Measurements from ENCODE around the gene FIBIN. TPM values are rescaled to one million over a fixed set of nuclear protein-coding genes. Genes with fewer than 3 reads are reported as not detected.
"Not testable (repeated sequence)": the region's sequence is repeated elsewhere in the genome, so short reads cannot be mapped to it uniquely, and the experiment has no call there.

The FIBIN gene
- total RNA-seq, 2 experiments from 2014 or later: not detected

DNA sequence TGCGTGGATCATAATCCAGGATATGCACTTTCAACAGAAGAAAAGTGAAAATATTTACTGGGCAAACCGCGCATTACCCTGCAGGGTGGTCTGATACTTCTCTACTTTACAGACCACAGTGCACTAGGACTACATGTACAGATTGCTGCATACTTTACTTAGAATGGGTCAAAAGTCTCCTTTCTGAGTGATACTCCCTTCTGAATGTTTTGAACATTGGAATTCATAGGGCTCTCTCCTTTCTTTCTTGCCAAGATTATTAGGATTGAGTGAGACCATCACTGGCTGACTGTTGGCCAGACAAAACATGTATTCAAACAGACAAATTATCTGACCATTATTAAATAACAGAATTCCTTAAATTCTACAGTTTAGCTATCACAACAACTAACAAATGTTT, 6.6 kb upstream of the FIBIN start:
- CTCF ChIA-PET: no interaction called here
- Mint-ChIP-seq H3K27ac (no peak overlapping the region), H3K9me3 (ENCODE audit: insufficient read depth) (no peaks in the 10 kb centered on the region), H3K36me3 (ENCODE audit: low read depth) (no peaks in the 10 kb centered on the region), H3K4me3 (no peak overlapping the region), H3K4me1 (ENCODE audit: low read depth) (no peaks in the 10 kb centered on the region), H3K27me3 (ENCODE audit: low read depth) (no peaks in the 10 kb centered on the region)
- no peak for DNase-seq
- POLR2A ChIA-PET: no interaction called here
- ATAC-seq: no peak

DNA sequence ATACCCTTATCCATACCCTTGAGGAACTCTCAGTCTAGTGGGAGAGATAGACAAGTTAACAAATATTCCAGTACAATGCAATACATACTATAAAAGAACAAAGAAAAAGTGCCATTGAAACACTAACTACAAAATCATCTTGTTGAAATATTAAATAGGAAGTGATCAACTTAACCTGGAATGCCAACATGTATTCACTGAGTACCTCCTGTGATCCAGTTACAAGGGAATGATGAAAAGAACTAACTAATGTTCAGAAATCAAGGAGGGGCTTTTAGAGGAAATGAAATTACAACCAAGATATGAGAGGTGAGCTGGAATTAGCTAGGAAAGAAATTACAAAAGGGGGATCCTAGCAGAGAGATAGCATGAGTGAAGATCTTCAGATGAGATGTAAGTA, 6.2 kb upstream of the FIBIN start:
- no peak for DNase-seq
- no peak for ATAC-seq
- CTCF ChIA-PET: no interaction called here
- Mint-ChIP-seq H3K4me1 (ENCODE audit: low read depth) (no peaks in the 10 kb centered on the region), H3K4me3 (no peak overlapping the region), H3K36me3 (ENCODE audit: low read depth) (no peaks in the 10 kb centered on the region), H3K9me3 (ENCODE audit: insufficient read depth) (no peaks in the 10 kb centered on the region), H3K27me3 (ENCODE audit: low read depth) (no peaks in the 10 kb centered on the region), H3K27ac (no peak overlapping the region)
- POLR2A ChIA-PET: no interaction called here

DNA sequence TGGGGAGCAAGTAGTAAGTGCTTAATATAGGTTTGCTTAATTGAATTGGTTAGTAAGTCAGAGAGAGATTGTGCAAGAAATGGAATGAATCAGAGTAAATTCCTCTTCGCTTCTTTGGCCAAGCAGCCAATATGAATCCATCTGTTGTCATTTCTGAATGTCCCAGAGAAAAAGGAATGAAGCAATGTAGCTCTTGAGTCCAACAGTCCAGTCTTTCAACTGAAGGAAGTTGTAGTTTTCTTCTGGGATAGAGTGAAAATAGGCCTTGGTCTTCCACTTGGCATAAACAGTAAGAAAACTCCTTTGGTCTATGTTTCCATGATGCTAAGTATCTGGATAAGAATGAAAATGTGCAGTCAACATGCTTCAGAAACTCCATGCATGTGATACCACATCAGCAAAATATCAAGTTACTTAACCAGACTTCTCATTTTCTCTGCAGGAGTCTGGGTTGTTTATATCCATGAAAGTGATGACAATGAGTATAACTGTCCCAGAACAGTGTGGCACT, 1.8 kb upstream of the FIBIN start:
- Mint-ChIP-seq H3K36me3 (ENCODE audit: low read depth) (no peaks in the 10 kb centered on the region), H3K4me3 (no peak overlapping the region), H3K9me3 (ENCODE audit: insufficient read depth) (peaks cover 3% of the 10 kb centered on the region), H3K27ac (no peak overlapping the region), H3K27me3 (ENCODE audit: low read depth) (no peaks in the 10 kb centered on the region), H3K4me1 (ENCODE audit: low read depth) (no peaks in the 10 kb centered on the region)
- DNase-seq (no peak), ATAC-seq (no peak)
- POLR2A ChIA-PET: no interaction called here
- CTCF ChIA-PET: no interaction called here

DNA sequence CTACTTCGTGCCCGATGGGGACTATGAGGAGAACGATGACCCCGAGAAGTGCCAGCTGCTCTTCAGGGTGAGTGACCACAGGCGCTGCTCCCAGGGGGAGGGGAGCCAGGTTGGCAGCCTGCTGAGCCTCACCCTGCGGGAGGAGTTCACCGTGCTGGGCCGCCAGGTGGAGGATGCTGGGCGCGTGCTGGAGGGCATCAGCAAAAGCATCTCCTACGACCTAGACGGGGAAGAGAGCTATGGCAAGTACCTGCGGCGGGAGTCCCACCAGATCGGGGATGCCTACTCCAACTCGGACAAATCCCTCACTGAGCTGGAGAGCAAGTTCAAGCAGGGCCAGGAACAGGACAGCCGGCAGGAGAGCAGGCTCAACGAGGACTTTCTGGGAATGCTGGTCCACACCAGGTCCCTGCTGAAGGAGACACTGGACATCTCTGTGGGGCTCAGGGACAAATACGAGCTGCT, 751 bp downstream of the FIBIN start:
- Mint-ChIP-seq H3K36me3 (ENCODE audit: low read depth) (no peaks in the 10 kb centered on the region), H3K9me3 (ENCODE audit: insufficient read depth) (peaks cover 3% of the 10 kb centered on the region), H3K27me3 (ENCODE audit: low read depth) (no peaks in the 10 kb centered on the region), H3K4me3 (no peak overlapping the region), H3K27ac (no peak overlapping the region), H3K4me1 (ENCODE audit: low read depth) (no peaks in the 10 kb centered on the region)
- CTCF ChIA-PET: no interaction called here
- POLR2A ChIA-PET: no interaction called here
- DNase-seq (no peak), ATAC-seq (no peak)

DNA sequence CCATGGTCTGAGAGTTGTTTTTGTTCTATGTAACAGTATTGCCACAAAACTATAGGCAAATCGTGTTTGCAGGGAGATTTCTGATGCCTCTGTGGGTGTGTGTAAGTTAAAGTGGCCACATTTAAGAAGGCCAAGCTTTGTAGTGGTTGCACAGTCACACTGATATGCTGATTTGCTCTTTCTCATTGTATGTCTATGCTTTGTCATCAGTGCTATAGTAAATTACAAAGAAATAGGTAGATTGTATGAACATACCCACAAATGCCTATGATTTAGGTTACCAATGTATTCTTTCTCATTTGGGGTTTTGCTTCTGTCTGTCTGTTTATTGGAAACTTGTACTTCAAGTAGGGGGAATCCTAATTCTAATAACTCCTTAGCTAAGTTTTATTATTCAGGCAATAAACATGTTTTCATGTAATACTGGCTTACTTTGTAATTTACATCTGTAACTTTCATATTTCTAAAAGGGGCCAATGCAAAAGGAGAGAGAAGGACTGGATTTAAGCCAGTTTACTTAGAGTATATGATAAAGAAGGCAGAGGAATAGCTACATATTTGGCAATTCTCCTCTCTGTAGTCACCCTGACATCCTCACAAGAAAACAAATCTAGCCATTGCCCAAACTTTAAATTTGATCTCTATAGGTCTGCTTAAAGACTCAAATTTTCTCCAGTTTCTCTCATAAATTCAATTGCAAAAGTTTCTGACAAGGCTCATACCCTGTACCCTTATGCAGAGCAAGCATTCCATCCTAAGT, 2.0 kb downstream of the FIBIN start:
- no peak overlapping the region for H3K27ac Mint-ChIP-seq
- no peak for ATAC-seq
- CTCF ChIA-PET: no interaction called here
- H3K9me3 Mint-ChIP-seq (ENCODE audit: insufficient read depth): peaks cover 3% of the 10 kb centered on the region
- no peaks in the 10 kb centered on the region for H3K27me3 Mint-ChIP-seq (ENCODE audit: low read depth)
- no peak overlapping the region for H3K4me3 Mint-ChIP-seq
- no peaks in the 10 kb centered on the region for H3K36me3 Mint-ChIP-seq (ENCODE audit: low read depth)
- no peak for DNase-seq
- H3K4me1 Mint-ChIP-seq (ENCODE audit: low read depth): no peaks in the 10 kb centered on the region
- POLR2A ChIA-PET: no interaction called here

DNA sequence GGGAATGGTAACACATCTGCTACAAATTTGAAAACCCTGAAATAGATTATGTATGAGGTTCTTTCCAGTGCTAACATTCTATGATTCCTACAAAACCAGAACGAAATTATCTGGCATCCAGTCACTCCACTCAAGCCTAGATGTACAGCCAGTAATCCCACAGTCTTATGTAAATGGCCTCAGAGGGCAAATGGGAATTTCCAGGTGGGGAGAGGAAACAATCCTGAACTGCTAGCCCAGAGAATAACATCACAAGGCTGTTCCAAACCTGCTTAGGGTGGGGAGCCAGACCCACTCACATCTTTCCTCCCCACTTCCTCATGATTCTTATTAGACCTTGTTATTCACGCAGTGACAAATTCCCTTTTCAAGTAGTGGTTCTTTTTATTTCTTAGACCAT, 3.5 kb downstream of the FIBIN start:
- DNase-seq (no peak), ATAC-seq (no peak)
- ChIA-PET CTCF (no interaction called here), POLR2A (no interaction called here)
- H3K4me3 Mint-ChIP-seq: no peak overlapping the region
- H3K4me1 Mint-ChIP-seq (ENCODE audit: low read depth): no peaks in the 10 kb centered on the region
- H3K27me3 Mint-ChIP-seq (ENCODE audit: low read depth): no peaks in the 10 kb centered on the region
- H3K9me3 Mint-ChIP-seq (ENCODE audit: insufficient read depth): peaks cover 3% of the 10 kb centered on the region
- no peak overlapping the region for H3K27ac Mint-ChIP-seq
- H3K36me3 Mint-ChIP-seq (ENCODE audit: low read depth): no peaks in the 10 kb centered on the region

DNA sequence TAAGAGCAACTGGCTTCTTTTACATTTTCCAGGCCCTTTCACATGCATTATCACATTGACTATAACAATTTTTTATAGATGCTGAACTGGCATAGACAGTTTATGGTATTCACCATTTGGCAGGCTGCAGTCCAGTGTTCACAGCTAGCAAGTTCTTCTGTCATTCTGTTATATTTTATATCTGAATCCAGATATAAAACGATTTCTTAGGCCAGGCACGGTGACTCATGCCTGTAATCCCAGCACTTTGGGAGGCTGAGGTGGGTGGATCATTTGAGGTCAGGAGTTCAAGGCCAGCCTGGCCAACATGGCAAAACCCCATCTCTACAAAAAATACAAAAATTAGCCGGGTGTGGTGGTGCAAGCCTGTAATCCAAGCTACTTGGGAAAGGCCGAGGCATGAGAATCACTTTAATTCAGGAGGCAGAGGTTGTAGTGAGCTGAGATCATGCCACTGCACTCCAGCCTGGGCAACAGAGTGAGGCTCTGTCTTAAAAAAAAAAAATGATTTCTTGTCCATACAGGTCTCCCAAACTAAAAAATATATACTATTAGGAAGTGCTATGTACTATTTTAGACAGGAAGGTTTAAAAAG, 7.3 kb downstream of the FIBIN start:
- H3K4me1 Mint-ChIP-seq (ENCODE audit: low read depth); H3K36me3 Mint-ChIP-seq (ENCODE audit: low read depth); DNase-seq; CTCF ChIA-PET; H3K27ac Mint-ChIP-seq; H3K9me3 Mint-ChIP-seq (ENCODE audit: insufficient read depth); H3K27me3 Mint-ChIP-seq (ENCODE audit: low read depth); ATAC-seq; H3K4me3 Mint-ChIP-seq; POLR2A ChIA-PET: not testable (repeated sequence)

DNA sequence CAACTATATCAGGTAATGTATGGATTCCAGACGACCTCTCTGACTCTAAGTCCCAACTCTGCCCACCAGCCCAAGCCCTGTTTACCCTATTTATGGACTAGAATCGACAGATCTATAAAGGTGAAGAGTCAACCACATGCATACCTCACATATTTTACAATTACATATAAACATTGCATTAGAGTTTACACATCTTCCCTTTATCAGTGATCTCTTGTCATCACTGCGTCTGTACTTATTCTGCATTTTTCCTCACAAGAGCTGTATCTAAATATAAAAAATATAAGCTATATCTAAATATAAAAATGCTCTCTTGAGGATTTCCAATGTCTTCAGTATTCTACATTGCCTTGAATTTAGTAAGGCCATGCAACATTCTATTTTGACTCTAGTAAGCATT, 8.5 kb downstream of the FIBIN start:
- ATAC-seq (no peak), DNase-seq (no peak)
- no peak overlapping the region for H3K4me3 Mint-ChIP-seq
- CTCF ChIA-PET: no interaction called here
- H3K9me3 Mint-ChIP-seq (ENCODE audit: insufficient read depth): no peaks in the 10 kb centered on the region
- POLR2A ChIA-PET: no interaction called here
- H3K27ac Mint-ChIP-seq: no peak overlapping the region
- no peaks in the 10 kb centered on the region for H3K36me3 Mint-ChIP-seq (ENCODE audit: low read depth)
- H3K27me3 Mint-ChIP-seq (ENCODE audit: low read depth): no peaks in the 10 kb centered on the region
- H3K4me1 Mint-ChIP-seq (ENCODE audit: low read depth): no peaks in the 10 kb centered on the region

DNA sequence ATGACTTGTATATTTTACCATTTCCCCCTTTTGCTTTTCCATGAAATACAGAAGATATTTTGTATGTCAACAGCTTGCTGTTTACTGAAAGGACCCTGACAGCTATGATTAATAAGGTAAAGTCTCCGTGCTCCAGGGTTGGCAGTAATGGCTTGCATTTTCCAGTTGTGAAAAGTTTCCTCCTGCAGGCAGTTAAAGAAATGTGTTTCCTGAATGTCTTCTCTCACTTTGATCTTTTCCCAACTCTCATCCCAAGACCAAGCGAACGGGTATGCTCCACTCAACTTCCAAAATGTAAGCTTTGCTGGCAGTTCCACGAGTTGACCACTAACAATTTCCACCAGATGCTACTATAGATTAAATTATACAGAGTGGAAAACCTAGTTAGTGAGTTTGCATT, 8.9 kb downstream of the FIBIN start:
- ChIA-PET POLR2A (no interaction called here), CTCF (no interaction called here)
- no peak overlapping the region for H3K27ac Mint-ChIP-seq
- ATAC-seq (no peak), DNase-seq (no peak)
- H3K4me3 Mint-ChIP-seq: no peak overlapping the region
- no peaks in the 10 kb centered on the region for H3K9me3 Mint-ChIP-seq (ENCODE audit: insufficient read depth)
- H3K36me3 Mint-ChIP-seq (ENCODE audit: low read depth): no peaks in the 10 kb centered on the region
- H3K27me3 Mint-ChIP-seq (ENCODE audit: low read depth): no peaks in the 10 kb centered on the region
- H3K4me1 Mint-ChIP-seq (ENCODE audit: low read depth): no peaks in the 10 kb centered on the region

DNA sequence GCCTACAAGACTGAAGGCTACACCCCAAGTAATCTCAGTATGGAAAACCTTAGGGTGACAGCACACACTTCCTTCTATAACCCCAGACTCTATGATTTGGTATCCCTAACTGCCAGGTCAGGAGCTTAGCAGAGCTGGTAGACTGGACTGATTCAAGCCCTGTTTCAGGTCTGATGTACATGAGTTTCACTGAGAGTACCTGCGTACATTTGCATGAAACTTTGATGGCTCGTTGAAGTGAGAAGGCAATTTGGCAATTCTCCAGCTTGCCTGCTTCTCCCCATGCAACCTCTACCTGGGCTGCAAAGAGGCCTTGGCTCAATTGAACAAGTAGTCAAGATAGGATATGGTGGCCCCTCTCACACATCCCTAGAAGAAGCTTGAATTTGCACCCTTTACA, 10.2 kb downstream of the FIBIN start:
- no peak overlapping the region for H3K4me3 Mint-ChIP-seq

DNA sequence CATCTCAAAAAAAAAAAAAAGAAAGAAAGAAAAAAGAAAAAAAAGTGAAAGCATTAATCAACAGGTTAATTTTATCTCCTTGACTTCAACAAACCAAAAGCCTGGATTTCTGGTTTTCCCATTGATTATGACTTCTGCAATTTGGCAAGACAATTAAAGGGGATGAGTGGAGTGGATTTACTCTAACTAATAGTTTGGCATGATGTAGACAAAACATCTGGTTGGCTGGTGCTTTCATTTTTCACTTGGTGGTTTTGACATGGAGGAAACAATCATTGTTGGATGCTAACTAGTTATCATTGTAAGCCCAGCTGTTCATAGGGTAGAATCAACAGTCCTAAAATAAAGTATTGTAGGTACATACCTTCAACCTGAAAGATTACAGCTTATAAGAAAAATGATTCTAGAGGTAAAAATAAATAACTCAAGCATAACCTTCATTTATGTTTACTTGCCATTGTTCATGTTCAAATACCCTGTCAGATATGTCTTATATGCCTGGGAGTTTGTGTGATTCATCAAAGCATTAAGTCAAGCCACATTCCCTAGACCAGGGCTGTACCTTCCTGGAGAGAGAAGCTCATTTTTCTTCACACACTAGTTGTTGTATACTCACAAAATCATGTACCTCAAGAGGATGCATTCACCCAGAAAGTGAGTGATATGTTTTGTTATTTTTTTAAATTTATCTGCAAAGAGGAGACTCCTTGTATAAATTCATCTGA, 15.1 kb downstream of the FIBIN start:
- Mint-ChIP-seq H3K9me3 (ENCODE audit: insufficient read depth) (no peaks in the 10 kb centered on the region), H3K4me3 (no peak overlapping the region), H3K36me3 (ENCODE audit: low read depth) (no peaks in the 10 kb centered on the region), H3K4me1 (ENCODE audit: low read depth) (no peaks in the 10 kb centered on the region), H3K27me3 (ENCODE audit: low read depth) (no peaks in the 10 kb centered on the region), H3K27ac (no peak overlapping the region)
- DNase-seq (no peak), ATAC-seq (no peak)
- CTCF ChIA-PET: no interaction called here
- POLR2A ChIA-PET: no interaction called here

More for the DNA sequence above, 10.2 kb downstream of the FIBIN start:
- ChIA-PET CTCF (no interaction called here), POLR2A (no interaction called here)
- Mint-ChIP-seq H3K27me3 (ENCODE audit: low read depth) (no peaks in the 10 kb centered on the region), H3K4me1 (ENCODE audit: low read depth) (no peaks in the 10 kb centered on the region), H3K36me3 (ENCODE audit: low read depth) (no peaks in the 10 kb centered on the region), H3K27ac (no peak overlapping the region), H3K9me3 (ENCODE audit: insufficient read depth) (no peaks in the 10 kb centered on the region)
- DNase-seq (no peak), ATAC-seq (no peak)

DNA sequence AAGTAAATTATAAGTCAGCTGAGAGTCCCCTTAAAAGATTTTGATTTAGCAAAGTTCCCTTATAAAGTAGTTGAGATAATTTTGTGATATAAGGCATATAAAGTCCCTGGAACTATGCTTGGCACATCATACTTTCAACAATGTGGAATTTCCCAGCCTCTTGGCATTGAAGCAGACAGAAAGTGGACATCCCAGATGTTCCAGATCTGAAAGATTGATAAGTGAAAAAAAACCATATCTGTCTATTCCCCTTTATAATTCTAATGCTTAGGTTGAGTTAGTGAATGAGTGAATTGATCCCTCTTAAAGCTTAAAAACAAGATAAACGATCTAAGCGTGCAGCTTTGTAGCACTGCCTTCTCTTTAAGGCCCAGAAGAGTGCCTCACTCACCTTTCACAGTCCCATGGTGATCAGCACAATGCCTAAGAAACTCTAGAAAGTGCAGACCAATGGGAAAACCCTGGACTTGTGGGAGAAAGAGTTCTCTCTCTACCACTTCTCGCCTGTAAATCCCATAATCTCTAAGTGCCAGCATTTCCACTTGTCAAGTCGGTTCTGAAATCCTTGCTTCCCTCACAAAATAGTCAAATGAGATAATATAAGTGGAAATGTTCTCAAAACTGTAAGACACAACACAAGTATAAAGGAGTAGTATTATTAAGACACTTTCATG, 17.8 kb downstream of the FIBIN start:
- Mint-ChIP-seq H3K9me3 (ENCODE audit: insufficient read depth) (no peaks in the 10 kb centered on the region), H3K4me1 (ENCODE audit: low read depth) (no peaks in the 10 kb centered on the region), H3K27ac (no peak overlapping the region), H3K36me3 (ENCODE audit: low read depth) (no peaks in the 10 kb centered on the region), H3K4me3 (no peak overlapping the region), H3K27me3 (ENCODE audit: low read depth) (no peaks in the 10 kb centered on the region)
- ChIA-PET CTCF (no interaction called here), POLR2A (no interaction called here)
- DNase-seq (no peak), ATAC-seq (no peak)
